Activated CD4-positive, alpha-beta T cell treated with anti-CD3 and anti-CD28 coated beads, Interleukin-2, amount 50 U/mL, for 48 hours (primary cell): ENCODE results near the gene RBM17.

ENCODE experiments used
- DNase-seq, 2 experiments: peaks; one replicate each; pipeline ENCODE4 v3.0.0-alpha.2; 2020

Gene RBM17

DNA sequence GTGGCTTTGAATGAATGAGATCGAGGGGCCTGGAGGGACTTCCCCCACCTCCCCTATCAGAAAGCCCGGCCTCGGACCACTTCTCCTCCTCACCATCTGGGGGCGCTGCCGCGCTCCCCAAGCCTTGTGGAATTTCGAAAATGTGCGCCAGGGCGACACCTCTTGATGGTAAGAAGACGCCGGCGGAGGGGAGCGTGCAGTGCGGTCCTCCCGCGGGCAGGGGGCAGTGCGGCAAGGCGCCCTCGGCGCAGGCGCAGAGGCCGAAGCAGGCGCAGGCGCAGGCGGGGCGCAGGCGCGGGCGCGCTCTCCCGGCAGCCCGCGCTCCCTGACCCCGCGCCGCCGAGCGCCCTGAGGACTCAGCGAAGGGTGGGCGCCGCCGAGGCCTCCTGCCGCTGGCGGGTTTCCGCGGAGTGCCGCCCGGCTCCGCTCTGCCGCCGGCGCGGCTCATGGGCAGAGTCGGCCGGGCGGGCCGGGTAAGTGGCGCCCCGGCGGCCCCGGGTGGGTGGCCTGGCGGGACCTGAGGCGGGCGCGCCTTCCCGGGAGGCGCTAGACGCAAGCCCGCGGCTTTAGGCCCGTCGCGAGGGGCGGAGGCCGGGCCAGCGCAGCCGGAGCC is at the start of gene RBM17:
Gene RBM17, plus strand, starts transcription at position 314 of the 613 bp plus-strand sequence. CDS start 8,032 bp downstream, outside the sequence.
- peak; percentile 98 for DNase-seq

DNA sequence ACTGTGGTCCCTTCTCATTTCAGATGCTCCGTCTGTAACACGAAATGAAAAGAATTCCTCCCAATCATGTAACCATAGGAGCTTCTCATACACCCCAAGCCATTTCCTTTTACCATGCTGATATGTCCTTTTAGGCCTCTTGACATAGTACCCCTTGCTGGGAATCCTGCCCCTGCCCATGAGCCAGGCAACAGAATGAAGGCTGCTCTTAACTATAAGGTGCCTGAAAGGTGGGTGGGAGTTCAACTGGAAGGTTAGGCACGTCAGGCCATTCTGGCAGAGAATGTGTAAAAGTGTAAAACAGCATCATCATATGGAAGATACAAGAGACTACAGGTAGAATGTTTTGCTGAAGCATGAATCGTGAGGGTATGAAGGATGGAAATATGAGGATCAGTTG is 49.1 kb upstream of the RBM17 start:
- peak; percentile 5 to 8 for DNase-seq

DNA sequence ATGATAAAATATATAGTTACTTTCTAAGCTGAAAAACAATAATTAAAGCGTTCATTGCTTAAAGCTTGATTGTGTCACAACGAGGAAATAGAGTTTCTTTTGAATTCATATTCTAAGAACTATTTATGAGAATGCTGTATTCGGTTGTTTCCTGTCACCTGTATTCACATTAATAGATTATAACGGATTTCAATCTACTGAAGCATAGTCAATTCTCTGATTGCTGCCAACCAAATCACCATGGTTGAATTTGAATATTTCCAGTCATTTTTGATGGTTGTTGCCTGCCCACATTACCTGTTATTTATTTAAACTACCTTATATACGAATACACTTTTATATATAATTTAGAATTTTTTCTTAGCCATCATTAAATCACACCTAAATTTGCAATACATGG is 48.6 kb upstream of the RBM17 start:
- DNase-seq: no peak

GRCh38 chr10:6043377-6043776 is 45.5 kb upstream of the RBM17 start:
- peak; percentile 0 to 7 for DNase-seq

GRCh38 chr10:6044060-6044459 is 44.8 kb upstream of the RBM17 start:
- peak; percentile 1 to 3 for DNase-seq

GRCh38 chr10:6044751-6045313 is 44.0 kb upstream of the RBM17 start:
- DNase-seq: peak; percentile 17 to 25

- peak; percentile 45 to 61 for DNase-seq
Measured at GRCh38 chr10:6045314-6045848, 43.5 kb upstream of the RBM17 start.

GRCh38 chr10:6045878-6046772 is 42.7 kb upstream of the RBM17 start:
- DNase-seq: peak; percentile 31 to 42

DNA sequence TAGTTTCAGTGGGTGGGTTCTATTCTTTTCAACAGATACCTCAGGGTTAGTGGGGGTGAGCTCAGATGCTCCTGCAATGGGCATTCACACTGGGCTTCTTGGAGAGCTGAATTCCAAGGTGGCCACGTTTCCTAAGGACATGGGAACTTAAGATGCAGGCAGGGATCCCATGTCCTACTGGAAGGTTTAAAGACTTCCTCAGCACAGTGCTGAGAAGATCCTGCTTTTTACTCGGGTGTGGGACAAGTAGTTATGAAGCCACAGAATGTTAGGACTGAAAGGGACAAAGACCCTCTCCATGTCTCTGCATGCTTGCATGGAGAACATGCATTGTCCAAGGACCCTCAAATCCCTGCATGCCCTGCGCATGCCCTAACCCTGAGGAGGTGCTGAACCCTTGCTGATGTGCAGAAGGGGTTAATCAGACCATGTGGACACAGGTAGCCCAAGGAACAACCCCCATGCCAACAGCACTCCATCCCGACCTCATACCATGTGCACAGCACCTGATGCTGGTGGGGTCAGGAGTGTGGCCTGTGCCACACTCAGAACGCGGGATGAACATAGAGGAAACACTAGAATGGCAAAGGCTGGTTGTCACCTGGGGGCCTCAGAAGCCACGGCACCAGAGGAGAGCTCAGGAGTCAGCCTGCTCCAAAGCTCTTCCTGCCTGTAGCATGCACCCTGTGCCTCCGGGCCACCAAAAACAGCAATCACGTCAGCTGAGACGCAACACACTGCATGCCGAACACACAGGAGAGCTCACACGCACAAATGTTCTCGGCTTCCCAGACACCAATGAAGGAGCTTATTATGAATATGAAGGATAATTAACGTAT is 41.8 kb upstream of the RBM17 start:
- peak; percentile 6 to 20 for DNase-seq

DNA sequence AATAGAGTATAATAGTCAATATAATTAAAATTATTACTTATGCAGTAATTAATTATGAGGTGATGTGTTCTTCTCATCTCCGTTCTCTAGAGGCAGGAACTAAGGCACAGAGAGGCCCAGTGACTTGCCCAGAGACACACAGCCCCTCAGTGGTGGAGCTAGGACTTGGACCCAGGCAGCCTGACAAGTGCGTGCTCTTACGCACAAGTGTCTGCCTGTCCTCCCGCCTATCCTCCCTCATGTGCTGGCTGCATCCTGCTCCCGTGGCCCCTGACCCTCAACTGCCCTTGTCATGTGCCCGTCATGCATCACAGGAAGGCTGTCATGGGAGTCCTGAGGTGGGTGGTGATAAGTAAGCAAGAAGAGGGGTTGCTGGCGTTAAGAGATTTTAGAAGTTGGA is 41.0 kb upstream of the RBM17 start:
- DNase-seq: peak in 1 of 2 experiments; percentile 42

GRCh38 chr10:6048281-6049030 is 40.4 kb upstream of the RBM17 start:
- DNase-seq: peak in 1 of 2 experiments; percentile 12

DNA sequence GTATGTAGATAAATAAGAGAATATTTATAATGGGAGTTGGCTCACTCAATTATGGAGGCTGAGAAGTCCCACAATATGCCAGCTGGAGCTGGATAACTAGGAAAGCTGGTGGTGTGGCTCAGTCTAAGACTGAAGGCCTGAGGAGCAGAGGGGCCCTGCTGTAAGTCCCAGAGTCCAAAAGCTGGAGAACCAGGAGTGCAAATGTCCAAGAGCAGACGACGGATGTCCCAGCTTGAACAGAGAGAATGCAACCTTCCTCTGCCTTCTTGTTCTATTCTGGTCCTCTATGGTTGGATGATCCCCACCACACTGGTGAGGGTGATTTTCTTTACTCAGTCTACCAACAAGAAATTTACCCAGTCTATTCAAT is 39.8 kb upstream of the RBM17 start:
- peak in 1 of 2 experiments; percentile 10 for DNase-seq

DNA sequence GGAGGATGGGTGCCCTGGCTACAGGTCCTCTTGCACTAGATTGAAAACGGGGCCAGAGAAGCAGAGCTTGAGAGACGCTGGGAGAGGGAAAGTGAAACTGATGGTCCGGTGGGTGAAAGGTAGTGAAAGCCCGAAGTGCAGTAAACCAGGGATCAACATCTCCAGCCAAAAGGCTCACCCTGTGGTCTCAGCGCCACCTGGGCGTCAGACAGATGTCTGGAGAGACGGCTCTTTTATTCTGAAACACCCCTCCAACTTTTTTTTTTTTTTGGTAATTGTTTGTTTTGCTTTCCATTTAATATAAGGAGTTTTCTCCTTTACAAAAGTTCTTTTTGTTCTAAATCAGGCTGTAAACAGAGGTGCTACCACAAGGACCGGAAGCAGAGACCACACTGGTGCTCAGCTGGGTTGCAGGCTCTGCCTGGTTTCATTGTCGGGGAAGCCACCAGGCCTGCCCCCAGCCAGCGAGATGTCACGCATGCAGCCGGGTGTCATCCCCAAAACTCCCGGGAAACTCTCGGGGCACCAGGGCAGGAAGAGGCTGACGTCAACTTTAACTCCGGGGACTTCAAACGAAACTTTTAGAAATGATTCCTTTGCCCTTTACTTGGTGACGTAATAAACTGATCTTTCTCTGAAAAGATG is 37.9 kb upstream of the RBM17 start:
- peak; percentile 90 to 94 for DNase-seq

- peak; percentile 81 to 89 for DNase-seq
Measured at GRCh38 chr10:6052247-6053221, 36.3 kb upstream of the RBM17 start.

- DNase-seq: peak in 1 of 2 experiments; percentile 25
Measured at GRCh38 chr10:6053303-6053702, 35.5 kb upstream of the RBM17 start.

DNA sequence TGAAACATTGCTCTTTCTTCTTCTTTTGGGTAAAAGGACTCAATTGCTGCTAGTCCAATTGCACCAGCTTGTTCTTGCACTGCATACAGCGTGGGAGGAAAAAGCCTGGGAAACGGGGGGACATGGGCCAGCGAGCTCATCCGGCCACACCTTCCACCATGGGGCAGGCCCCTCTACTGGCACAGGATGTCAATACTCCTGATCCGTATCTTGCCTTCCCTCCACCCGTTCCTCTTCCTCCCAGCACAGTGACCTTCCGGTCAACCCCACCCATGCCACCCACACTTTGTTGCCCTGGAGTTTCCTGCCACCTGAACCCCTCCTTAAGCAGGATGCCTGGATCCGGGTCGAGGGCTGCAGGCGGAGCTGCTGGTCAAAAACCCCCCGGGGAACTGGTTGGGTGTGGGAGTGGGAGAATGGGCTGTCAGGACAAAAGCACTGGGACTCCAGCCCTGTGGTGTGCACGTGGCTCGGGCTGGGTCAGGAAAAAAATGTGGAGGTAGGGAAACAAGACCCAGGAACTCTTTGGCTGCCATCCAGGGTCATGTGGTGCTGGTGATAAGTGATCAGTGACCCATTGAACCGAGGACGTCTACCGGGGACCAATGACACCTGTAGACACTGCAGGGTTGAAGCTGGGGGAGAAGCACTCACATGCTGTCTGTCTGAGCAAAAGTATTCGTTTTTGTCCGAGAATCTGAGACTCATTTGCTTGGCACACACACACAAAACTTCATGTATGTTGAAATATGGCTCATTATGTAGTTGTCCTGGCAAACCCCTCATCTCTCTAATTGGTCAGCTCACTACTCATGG is 34.8 kb upstream of the RBM17 start:
- DNase-seq: peak in 1 of 2 experiments; percentile 65

DNA sequence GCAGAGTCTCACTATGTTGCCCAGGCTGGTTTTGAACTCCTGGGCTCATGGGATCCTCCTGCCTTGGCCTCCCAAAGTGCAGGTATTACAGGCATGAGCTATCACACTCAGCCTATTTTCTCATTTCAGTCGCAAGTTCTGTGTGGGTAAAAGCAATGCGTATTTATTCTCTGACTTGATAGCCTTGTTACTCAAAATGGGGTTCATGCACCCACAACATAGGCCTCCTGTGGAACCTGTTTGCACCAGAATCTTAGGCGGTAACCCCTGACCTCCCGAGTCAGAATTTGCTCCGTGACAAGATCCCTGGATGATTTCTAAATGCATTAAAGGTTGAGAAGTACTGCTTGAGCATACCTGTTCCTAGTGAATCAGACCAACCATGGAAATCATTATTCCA is 34.0 kb upstream of the RBM17 start:
- peak in 1 of 2 experiments; percentile 38 for DNase-seq

DNA sequence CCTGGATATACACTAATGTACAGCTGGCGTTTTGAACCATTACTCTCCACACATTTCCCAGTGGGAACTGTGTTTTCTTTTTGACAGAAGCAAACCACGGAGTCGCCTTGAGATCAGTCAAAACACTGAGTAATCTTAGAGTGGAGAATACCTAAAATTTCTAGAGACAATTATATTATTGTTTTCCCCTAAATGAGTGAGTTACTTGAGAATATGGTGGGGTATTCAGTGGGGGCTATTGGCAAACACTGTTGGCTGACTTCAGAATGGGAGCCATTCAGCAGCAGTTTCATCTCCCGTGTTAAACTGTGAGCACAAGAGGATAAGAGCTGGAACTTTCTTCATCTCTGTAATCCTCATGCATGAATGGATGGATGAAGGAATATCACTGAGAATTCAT is 32.9 kb upstream of the RBM17 start:
- peak in 1 of 2 experiments; percentile 11 for DNase-seq
